Activated CD8-positive, alpha-beta memory T cell treated with anti-CD3 and anti-CD28 coated beads for 48 hours (primary cell): ENCODE measurements around the gene ELOVL4.

Experiments
- DNase-seq, 3 experiments: peaks; one replicate each; pipeline ENCODE4 v3.0.0-alpha.2; 2020; ENCODE audit warnings: low read depth in 2 of 3, low spot score in 2 of 3

Gene ELOVL4

DNA sequence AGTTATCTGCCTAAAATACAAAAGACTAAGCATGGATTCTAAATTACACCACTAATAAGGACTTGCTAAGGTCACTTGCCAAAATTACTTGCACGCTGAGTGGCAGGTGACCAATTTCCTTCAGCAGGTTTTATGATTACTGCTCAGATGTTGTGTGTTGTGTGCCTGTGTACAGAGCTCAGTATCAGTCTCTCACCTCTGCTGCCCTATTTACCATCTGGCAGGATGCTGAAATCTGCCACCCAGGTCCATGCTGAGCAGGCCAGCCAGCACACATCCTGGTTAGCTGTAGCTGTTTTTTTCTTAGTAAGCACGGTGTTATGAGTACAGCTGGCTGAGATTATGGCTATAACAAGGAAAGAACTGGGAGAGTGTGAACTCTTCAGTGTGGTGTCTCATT, 34.0 kb downstream of the ELOVL4 start:
- no peak for DNase-seq

DNA sequence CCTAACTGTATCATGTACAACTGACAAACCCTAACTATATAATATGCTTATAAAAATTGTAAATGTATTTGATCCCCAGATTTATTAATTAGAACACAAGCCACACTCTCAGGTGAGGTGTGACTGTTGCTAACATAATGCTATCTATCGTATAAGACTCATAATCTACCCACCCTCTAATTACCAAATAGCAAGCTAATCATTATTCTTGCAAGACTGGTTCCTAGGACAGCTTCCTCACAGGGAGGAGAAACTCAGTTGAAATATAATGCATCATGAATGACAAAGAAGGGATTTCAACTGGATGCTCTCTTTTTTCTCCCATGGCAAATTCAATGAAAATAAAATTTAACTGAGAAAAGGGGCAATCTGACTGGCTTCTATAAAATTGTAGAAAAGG, 35.4 kb downstream of the ELOVL4 start:
- no peak for DNase-seq

GRCh38 chr6:79909517-79909916, 37.8 kb downstream of the ELOVL4 start:
- DNase-seq, result no peak

DNA sequence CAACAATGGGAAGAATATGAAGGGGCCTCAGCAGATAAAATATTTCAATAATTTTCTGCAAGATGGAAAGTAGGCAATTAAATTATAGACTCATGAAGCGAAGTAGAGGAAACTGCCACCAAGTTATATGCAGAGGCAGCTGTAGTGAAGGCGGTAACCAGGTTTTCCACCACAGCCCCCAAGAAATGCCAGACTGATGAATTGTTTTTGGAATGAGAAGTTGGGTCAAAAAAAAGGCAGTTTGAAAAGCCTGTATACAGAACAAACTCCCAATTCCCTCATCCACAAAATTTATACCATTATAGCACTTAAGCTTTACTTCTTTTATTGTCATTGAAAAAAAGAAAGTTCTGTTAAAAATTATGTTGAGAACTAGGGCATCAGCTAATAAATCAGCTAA, 45.3 kb downstream of the ELOVL4 start:
- DNase-seq, result no peak

DNA sequence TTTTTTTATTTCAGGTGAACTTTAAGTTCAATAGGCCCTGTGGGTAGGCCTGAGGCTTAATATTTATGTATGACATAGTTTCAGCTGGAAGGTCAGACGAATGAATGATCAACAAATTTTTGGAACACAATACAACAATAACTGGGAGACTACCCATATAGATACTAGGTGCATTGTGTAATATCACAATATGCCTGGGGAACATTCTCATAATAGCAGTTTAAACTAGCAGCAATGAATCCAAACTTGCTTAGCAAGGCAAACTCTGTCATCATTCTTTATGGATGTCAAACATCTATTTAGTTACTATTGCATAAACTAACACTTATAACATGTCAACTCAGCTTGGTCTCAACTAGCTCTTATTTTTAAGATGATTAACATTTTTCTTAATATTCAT, 49.3 kb downstream of the ELOVL4 start:
- DNase-seq, result no peak

DNA sequence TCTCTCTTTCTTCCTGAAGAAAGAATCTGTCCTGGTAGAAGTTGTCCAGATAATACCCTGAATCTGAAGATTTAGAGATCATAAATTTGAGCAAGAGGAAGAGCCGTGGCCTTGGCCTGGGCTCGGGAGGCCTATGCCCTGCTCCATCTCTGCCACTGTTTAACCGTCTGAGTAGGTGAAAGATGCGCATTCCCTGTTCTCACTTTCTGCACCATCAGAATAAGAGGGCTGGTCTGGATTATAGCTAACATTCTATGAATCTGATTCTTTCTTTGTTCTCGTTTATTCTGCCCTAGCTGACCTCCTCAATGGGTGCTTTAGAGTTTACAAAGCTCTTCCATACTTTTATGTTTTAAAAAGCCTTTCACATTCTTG, 51.3 kb downstream of the ELOVL4 start:
- no peak for DNase-seq

GRCh38 chr6:79895382-79896074, 51.8 kb downstream of the ELOVL4 start:
- DNase-seq, result no peak

- DNase-seq, result no peak
These were observed 52.4 kb downstream of the ELOVL4 start for GRCh38 chr6:79894939-79895338.

- DNase-seq, result no peak
These were observed 58.8 kb downstream of the ELOVL4 start for GRCh38 chr6:79888587-79888986.

- no peak for DNase-seq
These were observed 69.1 kb downstream of the ELOVL4 start for GRCh38 chr6:79878142-79878748.

- DNase-seq, result no peak
These were observed 72.7 kb downstream of the ELOVL4 start for GRCh38 chr6:79874531-79875134.

GRCh38 chr6:79872986-79873385, 74.4 kb downstream of the ELOVL4 start:
- no peak for DNase-seq

DNA sequence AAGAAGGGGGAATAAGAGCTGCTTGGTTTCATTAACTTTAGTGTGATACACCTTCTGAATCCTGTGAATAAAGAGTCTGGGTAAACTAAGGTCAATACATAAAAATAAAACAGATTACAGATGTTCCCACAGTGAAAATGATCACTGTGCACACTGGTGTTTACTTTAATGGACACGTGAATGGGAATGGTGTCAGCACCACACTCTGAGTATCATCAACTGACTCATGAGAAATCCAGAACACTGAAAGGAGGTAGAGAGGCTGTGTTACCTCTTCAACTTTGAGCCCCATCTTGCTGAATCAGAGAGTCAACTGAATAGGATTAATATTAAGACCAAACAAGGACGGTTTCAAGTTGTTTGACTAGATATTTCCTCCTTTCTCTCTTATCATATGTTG, 75.0 kb downstream of the ELOVL4 start:
- no peak for DNase-seq

GRCh38 chr6:79869600-79870084, 77.7 kb downstream of the ELOVL4 start:
- peak; percentile 46 to 66 (median 53) for DNase-seq

- no peak for DNase-seq
These were observed 78.2 kb downstream of the ELOVL4 start for GRCh38 chr6:79869184-79869583.

GRCh38 chr6:79868098-79868722, 79.1 kb downstream of the ELOVL4 start:
- no peak for DNase-seq
